ENCODE measurements around the gene SNX11.

Gene SNX11

DNA sequence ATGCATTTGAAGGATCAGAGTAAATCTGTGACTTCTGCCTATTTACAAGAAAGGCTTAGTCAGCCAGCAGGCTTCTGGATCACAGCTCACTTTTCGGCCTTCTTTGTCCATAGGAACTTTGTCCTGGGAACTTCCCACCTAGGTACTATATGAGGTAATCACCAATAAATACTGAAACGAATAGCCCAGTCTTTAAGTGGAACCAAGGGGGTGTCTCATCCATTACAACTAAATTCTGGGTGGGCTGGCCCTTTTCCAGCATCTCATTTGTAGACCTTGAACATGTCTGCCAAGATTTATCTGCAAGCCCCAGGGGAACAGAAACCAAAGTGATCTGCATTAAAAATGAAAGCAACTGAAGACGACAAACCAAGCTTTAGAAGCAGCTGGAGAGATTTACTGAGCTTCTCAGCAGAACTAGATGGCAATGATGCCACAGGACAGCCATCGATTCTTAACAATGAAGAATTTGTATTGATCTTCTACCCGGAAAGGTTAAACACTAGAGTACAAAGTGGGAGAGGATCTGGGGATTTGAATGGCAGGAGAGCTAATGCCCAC lies 55.5 kb downstream of the SNX11 start:
- TF ChIP-seq, protein P1, sequence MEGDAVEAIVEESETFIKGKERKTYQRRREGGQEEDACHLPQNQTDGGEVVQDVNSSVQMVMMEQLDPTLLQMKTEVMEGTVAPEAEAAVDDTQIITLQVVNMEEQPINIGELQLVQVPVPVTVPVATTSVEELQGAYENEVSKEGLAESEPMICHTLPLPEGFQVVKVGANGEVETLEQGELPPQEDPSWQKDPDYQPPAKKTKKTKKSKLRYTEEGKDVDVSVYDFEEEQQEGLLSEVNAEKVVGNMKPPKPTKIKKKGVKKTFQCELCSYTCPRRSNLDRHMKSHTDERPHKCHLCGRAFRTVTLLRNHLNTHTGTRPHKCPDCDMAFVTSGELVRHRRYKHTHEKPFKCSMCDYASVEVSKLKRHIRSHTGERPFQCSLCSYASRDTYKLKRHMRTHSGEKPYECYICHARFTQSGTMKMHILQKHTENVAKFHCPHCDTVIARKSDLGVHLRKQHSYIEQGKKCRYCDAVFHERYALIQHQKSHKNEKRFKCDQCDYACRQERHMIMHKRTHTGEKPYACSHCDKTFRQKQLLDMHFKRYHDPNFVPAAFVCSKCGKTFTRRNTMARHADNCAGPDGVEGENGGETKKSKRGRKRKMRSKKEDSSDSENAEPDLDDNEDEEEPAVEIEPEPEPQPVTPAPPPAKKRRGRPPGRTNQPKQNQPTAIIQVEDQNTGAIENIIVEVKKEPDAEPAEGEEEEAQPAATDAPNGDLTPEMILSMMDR (conservative IDR thresholded peaks at IDR 0.05; ENCODE audit: low read depth, low read length) = no peak
- H3K4me3 ChIP-seq (ENCODE audit: low read depth, low read length) = no peak overlapping the region
- DNase-seq (ENCODE audit: low read depth) = peak; percentile 22

GRCh38 chr17:48163809-48164208 lies 56.2 kb downstream of the SNX11 start:
- TF ChIP-seq, protein P1 (conservative IDR thresholded peaks at IDR 0.05; ENCODE audit: low read depth, low read length) = peak; percentile 27
- no peak overlapping the region for H3K4me3 ChIP-seq (ENCODE audit: low read depth, low read length)
- DNase-seq (ENCODE audit: low read depth) = peak; percentile 5

GRCh38 chr17:48169926-48170325 lies 62.4 kb downstream of the SNX11 start:
- no peak for DNase-seq (ENCODE audit: low read depth)
- H3K4me3 ChIP-seq (ENCODE audit: low read depth, low read length) = no peak overlapping the region
- TF ChIP-seq, protein P1 (conservative IDR thresholded peaks at IDR 0.05; ENCODE audit: low read depth, low read length) = no peak

Data from choroid plexus epithelial cell (primary cell).